Rectal smooth muscle tissue (tissue), 1 donor: Measurements from ENCODE around the gene SLC35B1.

ENCODE experiments used
- H3K27ac ChIP-seq: one replicate; pipeline ENCODE4 v1.7.0; 2013; ENCODE audit warnings: low read depth, low read length, inconsistent platforms
- H3K27me3 ChIP-seq: one replicate; pipeline ENCODE4 v1.7.0; 2013; ENCODE audit warnings: low read length; ENCODE audit not compliant: control insufficient read depth, insufficient read depth
- H3K36me3 ChIP-seq: one replicate; pipeline ENCODE4 v1.7.0; 2013; ENCODE audit warnings: low read length; ENCODE audit not compliant: control insufficient read depth, insufficient read depth
- H3K4me1 ChIP-seq: one replicate; pipeline ENCODE4 v1.7.0; 2013; ENCODE audit warnings: low read length; ENCODE audit not compliant: control insufficient read depth, insufficient read depth
- H3K4me3 ChIP-seq: one replicate; pipeline ENCODE4 v1.7.0; 2013; ENCODE audit warnings: low read length
- H3K9ac ChIP-seq: one replicate; pipeline ENCODE4 v1.7.0; 2013; ENCODE audit warnings: low read length

The SLC35B1 gene, protein sequence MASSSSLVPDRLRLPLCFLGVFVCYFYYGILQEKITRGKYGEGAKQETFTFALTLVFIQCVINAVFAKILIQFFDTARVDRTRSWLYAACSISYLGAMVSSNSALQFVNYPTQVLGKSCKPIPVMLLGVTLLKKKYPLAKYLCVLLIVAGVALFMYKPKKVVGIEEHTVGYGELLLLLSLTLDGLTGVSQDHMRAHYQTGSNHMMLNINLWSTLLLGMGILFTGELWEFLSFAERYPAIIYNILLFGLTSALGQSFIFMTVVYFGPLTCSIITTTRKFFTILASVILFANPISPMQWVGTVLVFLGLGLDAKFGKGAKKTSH

DNA sequence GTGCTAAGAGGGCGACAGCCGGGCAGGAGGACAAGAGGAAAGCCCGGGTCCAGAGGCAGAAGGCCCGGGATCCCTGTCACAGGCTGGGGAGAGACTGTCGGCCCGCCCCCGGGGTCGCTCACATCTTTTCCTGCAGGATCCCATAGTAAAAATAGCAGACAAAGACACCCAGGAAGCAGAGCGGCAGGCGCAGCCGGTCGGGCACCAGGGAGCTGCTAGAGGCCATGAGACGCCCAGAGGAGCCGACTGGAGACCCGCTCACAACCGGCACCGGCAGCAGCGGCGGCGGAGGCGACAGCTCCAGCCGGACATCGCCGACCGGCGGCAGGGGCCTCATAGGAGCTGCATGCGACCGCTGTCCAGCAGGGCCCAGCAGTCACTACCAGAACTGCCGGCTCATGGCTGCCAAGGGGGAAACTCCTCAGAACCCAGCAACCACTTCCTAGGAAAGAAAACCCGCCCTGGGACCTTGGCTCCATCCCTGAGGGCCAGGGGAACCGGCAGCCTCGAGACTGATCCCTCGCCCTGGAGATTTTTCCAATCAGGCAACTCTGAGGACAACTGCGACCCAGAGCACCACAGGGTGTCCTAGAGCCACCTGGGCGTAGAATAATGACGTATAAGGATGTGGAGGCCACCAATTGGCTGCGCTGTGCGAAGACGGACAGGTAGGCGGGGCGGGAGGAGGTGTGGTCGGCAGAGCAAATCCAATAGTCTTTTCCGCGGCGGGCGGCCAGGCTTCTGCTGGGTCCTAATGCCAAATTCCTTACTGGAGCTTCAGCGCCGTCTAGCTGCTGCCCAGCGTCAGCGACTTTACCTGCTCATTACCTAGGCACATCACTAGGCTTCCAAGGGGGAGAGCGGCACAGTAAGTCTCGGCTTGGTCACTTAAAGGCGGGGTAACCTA, at the start of gene SLC35B1:
TSS of gene SLC35B1 (minus strand) at position 357 of the 907 bp plus-strand sequence. CDS start at position 226, 131 bp downstream.
- H3K4me3 ChIP-seq, result peak within 1 kb of the TSS; percentile 87
- peaks cover 12% of the 10 kb centered on the region for H3K4me1 ChIP-seq
- peaks cover 34% of the 10 kb centered on the region for H3K36me3 ChIP-seq
- H3K27ac ChIP-seq, result peak within 1 kb of the TSS; percentile 94
- no peaks in the 10 kb centered on the region for H3K27me3 ChIP-seq
- peak within 1 kb of the TSS; percentile 66 for H3K9ac ChIP-seq

- no peak overlapping the region for H3K9ac ChIP-seq
- H3K27me3 ChIP-seq, result no peaks in the 10 kb centered on the region
- H3K4me3 ChIP-seq, result no peak overlapping the region
- peaks cover 18% of the 10 kb centered on the region for H3K4me1 ChIP-seq
- H3K27ac ChIP-seq, result no peak overlapping the region
- H3K36me3 ChIP-seq, result no peaks in the 10 kb centered on the region
Measured at GRCh38 chr17:49757151-49757777, 49.5 kb upstream of the SLC35B1 start.

DNA sequence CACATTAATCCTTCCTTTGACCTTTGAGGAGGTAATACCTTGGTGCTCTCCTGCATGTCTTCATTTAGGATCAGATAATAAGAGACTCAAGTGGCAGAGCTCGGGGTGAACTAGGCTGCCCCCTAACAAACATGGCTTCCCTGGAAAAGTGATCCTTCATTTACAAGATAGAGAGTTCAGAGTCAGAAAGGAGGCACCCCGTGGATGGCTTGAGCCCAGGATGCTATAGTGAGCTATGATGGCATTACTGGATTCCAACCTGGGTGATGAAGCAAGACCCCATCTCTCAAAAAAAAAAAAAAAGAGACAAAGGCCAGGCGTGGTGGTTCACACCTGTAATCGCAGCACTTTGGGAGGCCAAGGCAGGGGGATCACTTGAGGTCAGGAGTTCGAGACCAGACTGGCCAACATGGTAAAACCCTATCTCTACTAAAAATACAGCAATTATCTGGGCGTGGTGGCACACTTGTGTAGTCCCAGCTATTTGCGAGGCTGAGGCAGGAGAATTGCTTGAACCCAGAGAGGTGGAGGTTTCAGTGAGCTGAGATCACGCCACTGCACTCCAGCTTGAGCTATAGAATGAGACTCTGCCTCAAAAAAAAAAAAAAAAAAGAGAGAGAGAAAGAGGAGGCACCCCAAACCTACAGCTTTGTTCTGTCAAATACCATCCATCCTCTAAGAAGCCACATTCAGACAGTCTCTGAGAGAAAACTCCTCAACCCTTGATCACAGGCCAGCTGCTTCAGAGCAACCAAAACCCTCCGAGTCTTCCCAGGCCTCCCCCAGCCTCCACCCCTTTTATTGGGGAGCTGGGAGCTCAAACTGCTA, 48.8 kb upstream of the SLC35B1 start:
- no peaks in the 10 kb centered on the region for H3K36me3 ChIP-seq
- no peaks in the 10 kb centered on the region for H3K27me3 ChIP-seq
- peaks cover 16% of the 10 kb centered on the region for H3K4me1 ChIP-seq
- no peak overlapping the region for H3K27ac ChIP-seq
- H3K9ac ChIP-seq, result no peak overlapping the region
- no peak overlapping the region for H3K4me3 ChIP-seq

DNA sequence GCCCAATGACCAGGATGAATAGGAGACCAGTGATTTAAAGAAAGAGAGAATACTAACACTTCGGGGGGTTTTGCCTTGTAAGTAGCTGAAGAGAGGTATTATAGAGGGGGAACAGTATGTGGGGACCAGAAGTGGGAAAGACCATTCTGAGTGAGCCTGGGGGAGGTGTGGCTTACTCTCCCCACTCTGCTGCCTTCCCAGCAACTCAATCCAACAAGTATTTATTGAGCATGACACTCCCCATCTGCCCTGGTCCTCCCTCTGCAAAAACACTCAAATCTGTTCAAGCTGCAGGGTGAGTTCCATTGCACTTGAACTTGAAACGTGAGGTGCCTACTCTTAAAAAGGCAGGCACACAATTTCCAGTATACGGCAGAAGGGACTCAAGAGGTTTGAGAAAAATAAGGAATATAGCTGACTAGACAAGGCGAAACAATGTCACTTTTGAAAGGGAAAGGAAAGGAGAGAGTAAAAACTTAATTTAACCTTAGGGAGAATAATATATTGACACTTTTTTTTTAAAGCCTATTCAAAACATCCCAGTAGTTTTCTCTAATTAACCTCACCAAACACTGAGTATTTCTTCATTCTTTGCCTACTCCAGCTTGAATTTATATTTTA, 48.0 kb upstream of the SLC35B1 start:
- Histone ChIP-seq H3K4me1 (peaks cover 8% of the 10 kb centered on the region), H3K27me3 (no peaks in the 10 kb centered on the region), H3K4me3 (no peak overlapping the region), H3K36me3 (no peaks in the 10 kb centered on the region), H3K27ac (no peak overlapping the region), H3K9ac (no peak overlapping the region)

DNA sequence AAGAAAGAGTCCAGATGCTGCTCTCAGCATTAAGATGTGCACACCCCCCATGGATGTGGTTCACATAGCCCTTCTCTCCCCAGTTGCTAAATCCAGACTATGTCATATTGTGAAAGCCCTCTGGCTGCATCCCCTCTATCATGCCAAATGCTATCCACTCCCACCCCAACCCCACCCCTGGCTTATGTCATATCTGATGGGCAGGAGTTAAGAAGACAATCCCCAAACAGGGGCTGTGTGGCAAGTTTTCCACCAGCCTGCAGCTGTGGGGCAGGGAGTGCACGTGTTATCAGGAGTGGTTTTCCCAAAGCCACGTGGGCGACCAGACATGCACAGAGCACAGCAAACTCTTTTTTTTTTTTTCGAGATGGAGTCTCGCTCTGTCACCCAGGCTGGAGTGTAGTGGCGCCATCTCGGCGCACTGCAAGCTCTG, 46.2 kb upstream of the SLC35B1 start:
- Histone ChIP-seq H3K4me1 (peaks cover 3% of the 10 kb centered on the region), H3K27ac (no peak overlapping the region), H3K36me3 (peaks cover 3% of the 10 kb centered on the region), H3K4me3 (no peak overlapping the region), H3K9ac (no peak overlapping the region), H3K27me3 (no peaks in the 10 kb centered on the region)

DNA sequence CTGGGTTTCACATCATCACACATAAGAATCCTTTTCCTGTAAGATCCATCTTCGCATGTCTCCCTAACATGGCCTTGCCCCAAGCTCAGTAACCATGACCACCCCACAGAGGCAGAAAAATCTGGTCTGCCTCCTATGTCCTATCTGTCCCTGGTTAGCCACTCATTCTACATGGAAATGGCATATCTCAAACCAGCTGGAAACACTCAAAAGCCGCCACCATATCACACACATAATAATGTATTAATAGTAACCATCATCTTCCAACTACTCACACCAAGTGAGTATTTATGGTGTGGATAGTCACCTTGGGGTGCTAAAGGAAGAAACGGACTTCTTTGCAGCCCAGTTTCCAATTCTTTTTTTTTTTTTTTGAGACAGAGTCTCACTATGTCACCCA, 44.7 kb upstream of the SLC35B1 start:
- Histone ChIP-seq H3K4me3 (no peak overlapping the region), H3K4me1 (no peaks in the 10 kb centered on the region), H3K9ac (no peak overlapping the region), H3K27ac (no peak overlapping the region), H3K27me3 (no peaks in the 10 kb centered on the region), H3K36me3 (peaks cover 3% of the 10 kb centered on the region)

- no peaks in the 10 kb centered on the region for H3K4me1 ChIP-seq
Measured at GRCh38 chr17:49749730-49750129, 42.0 kb upstream of the SLC35B1 start.

GRCh38 chr17:49748791-49749190, 41.0 kb upstream of the SLC35B1 start:
- peaks cover 3% of the 10 kb centered on the region for H3K36me3 ChIP-seq
- H3K27ac ChIP-seq, result no peak overlapping the region
- H3K4me3 ChIP-seq, result no peak overlapping the region
- H3K4me1 ChIP-seq, result no peaks in the 10 kb centered on the region
- no peak overlapping the region for H3K9ac ChIP-seq
- H3K27me3 ChIP-seq, result no peaks in the 10 kb centered on the region

More at GRCh38 chr17:49749730-49750129, 42.0 kb upstream of the SLC35B1 start:
- Histone ChIP-seq H3K36me3 (peaks cover 3% of the 10 kb centered on the region), H3K27me3 (no peaks in the 10 kb centered on the region), H3K27ac (no peak overlapping the region), H3K9ac (no peak overlapping the region), H3K4me3 (no peak overlapping the region)

GRCh38 chr17:49748223-49748622, 40.5 kb upstream of the SLC35B1 start:
- H3K4me1 ChIP-seq, result no peaks in the 10 kb centered on the region
- no peak overlapping the region for H3K4me3 ChIP-seq
- H3K27me3 ChIP-seq, result no peaks in the 10 kb centered on the region
- peaks cover 3% of the 10 kb centered on the region for H3K36me3 ChIP-seq
- H3K9ac ChIP-seq, result no peak overlapping the region
- H3K27ac ChIP-seq, result no peak overlapping the region

DNA sequence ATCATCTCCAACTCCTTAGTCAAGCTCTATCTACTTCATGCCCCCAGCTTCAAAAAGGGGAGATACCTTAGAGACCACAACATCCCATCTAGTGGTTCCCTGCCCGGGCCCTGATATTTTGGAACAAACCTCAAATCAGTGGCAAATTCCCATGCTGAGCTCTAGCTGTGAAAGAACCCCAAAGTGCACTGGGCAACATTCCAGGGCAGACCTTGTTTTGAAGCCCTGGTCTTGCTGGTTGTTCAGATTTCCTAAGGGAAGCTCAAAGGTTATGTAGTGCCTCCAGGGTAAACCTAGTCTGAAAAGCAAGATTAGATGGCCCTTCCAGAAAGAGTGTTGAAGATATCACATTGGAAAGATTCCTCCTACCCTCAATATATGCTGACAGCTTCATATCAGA, 39.9 kb upstream of the SLC35B1 start:
- Histone ChIP-seq H3K36me3 (peaks cover 3% of the 10 kb centered on the region), H3K9ac (no peak overlapping the region), H3K4me3 (no peak overlapping the region), H3K4me1 (peaks cover 5% of the 10 kb centered on the region), H3K27me3 (no peaks in the 10 kb centered on the region), H3K27ac (no peak overlapping the region)

- H3K9ac ChIP-seq, result no peak overlapping the region
- no peak overlapping the region for H3K27ac ChIP-seq
- H3K36me3 ChIP-seq, result peaks cover 3% of the 10 kb centered on the region
- H3K4me3 ChIP-seq, result no peak overlapping the region
- H3K27me3 ChIP-seq, result no peaks in the 10 kb centered on the region
- peaks cover 12% of the 10 kb centered on the region for H3K4me1 ChIP-seq
Measured at GRCh38 chr17:49746791-49747490, 39.2 kb upstream of the SLC35B1 start.
